ENCODE measurements around the gene COL21A1. TPM values are rescaled to one million over a fixed set of nuclear protein-coding genes. Genes with fewer than 3 reads are reported as not detected.

Gene COL21A1
- polyA plus RNA-seq, 3 donors from 2014 or later, result not detected

GRCh38 chr6:56102216-56102615 lies 145.2 kb downstream of the COL21A1 start:
- Mint-ChIP-seq H3K36me3 (peaks cover 0 to 7% (median 0%) of the 10 kb centered on the region in 3 donors), H3K4me1 (no peaks in the 10 kb centered on the region), H3K9me3 (peaks cover 7 to 32% (median 11%) of the 10 kb centered on the region in 6 donors), H3K4me3 (no peak overlapping the region), H3K27ac (no peak overlapping the region), H3K27me3 (ENCODE audit: low read depth in 3 of 3) (peaks cover 0 to 2% (median 0%) of the 10 kb centered on the region in 3 donors)
- DNase-seq, result no peak

- DNase-seq, result no peak
- Mint-ChIP-seq H3K36me3 (peaks cover 0 to 4% (median 0%) of the 10 kb centered on the region in 3 donors), H3K27ac (no peak overlapping the region), H3K4me3 (no peak overlapping the region), H3K4me1 (no peaks in the 10 kb centered on the region), H3K9me3 (peaks cover 5 to 30% (median 8%) of the 10 kb centered on the region in 6 donors), H3K27me3 (ENCODE audit: low read depth in 3 of 3) (peaks cover 0 to 2% (median 0%) of the 10 kb centered on the region in 3 donors)
Measured at GRCh38 chr6:56101141-56101553, 146.2 kb downstream of the COL21A1 start.

- H3K27ac Mint-ChIP-seq, result no peak overlapping the region
- peaks cover 0 to 2% (median 0%) of the 10 kb centered on the region in 3 donors for H3K27me3 Mint-ChIP-seq (ENCODE audit: low read depth in 3 of 3)
- H3K36me3 Mint-ChIP-seq, result no peaks in the 10 kb centered on the region
- peaks cover 3 to 37% (median 8%) of the 10 kb centered on the region in 6 donors for H3K9me3 Mint-ChIP-seq
- no peak overlapping the region for H3K4me3 Mint-ChIP-seq
- DNase-seq, result no peak
- H3K4me1 Mint-ChIP-seq, result no peaks in the 10 kb centered on the region
Measured at GRCh38 chr6:56096946-56097621, 150.3 kb downstream of the COL21A1 start.

GRCh38 chr6:56096541-56096940 lies 150.8 kb downstream of the COL21A1 start:
- Mint-ChIP-seq H3K36me3 (no peaks in the 10 kb centered on the region), H3K9me3 (peaks cover 3 to 37% (median 8%) of the 10 kb centered on the region in 6 donors), H3K27ac (no peak overlapping the region)

GRCh38 chr6:56093776-56094175 lies 153.6 kb downstream of the COL21A1 start:
- Mint-ChIP-seq H3K27me3 (ENCODE audit: low read depth in 3 of 3) (peaks cover 0 to 2% (median 0%) of the 10 kb centered on the region in 3 donors), H3K36me3 (no peaks in the 10 kb centered on the region), H3K27ac (no peak overlapping the region), H3K4me1 (no peaks in the 10 kb centered on the region), H3K4me3 (no peak overlapping the region), H3K9me3 (peaks cover 2 to 27% (median 8%) of the 10 kb centered on the region in 6 donors)
- DNase-seq, result no peak

More at GRCh38 chr6:56096541-56096940, 150.8 kb downstream of the COL21A1 start:
- H3K4me3 Mint-ChIP-seq, result no peak overlapping the region
- no peak for DNase-seq
- peaks cover 0 to 2% (median 0%) of the 10 kb centered on the region in 3 donors for H3K27me3 Mint-ChIP-seq (ENCODE audit: low read depth in 3 of 3)
- no peaks in the 10 kb centered on the region for H3K4me1 Mint-ChIP-seq

GRCh38 chr6:56091159-56091869 lies 156.1 kb downstream of the COL21A1 start:
- no peak for DNase-seq
- Mint-ChIP-seq H3K27me3 (ENCODE audit: low read depth in 3 of 3) (no peaks in the 10 kb centered on the region), H3K4me3 (no peak overlapping the region), H3K36me3 (no peaks in the 10 kb centered on the region), H3K9me3 (peaks cover 2 to 32% (median 10%) of the 10 kb centered on the region in 6 donors), H3K4me1 (no peaks in the 10 kb centered on the region), H3K27ac (no peak overlapping the region)

GRCh38 chr6:56088641-56089040 lies 158.7 kb downstream of the COL21A1 start:
- no peak for DNase-seq
- no peaks in the 10 kb centered on the region for H3K27me3 Mint-ChIP-seq (ENCODE audit: low read depth in 3 of 3)
- no peaks in the 10 kb centered on the region for H3K4me1 Mint-ChIP-seq
- no peak overlapping the region for H3K27ac Mint-ChIP-seq
- H3K4me3 Mint-ChIP-seq, result no peak overlapping the region
- no peaks in the 10 kb centered on the region for H3K36me3 Mint-ChIP-seq
- peaks cover 2 to 13% (median 5%) of the 10 kb centered on the region in 6 donors for H3K9me3 Mint-ChIP-seq

GRCh38 chr6:56087421-56087820 lies 160.0 kb downstream of the COL21A1 start:
- peaks cover 2 to 13% (median 7%) of the 10 kb centered on the region in 6 donors for H3K9me3 Mint-ChIP-seq
- no peak overlapping the region for H3K27ac Mint-ChIP-seq
- H3K4me1 Mint-ChIP-seq, result no peaks in the 10 kb centered on the region
- no peak overlapping the region for H3K4me3 Mint-ChIP-seq
- DNase-seq, result no peak
- no peaks in the 10 kb centered on the region for H3K27me3 Mint-ChIP-seq (ENCODE audit: low read depth in 3 of 3)
- H3K36me3 Mint-ChIP-seq, result no peaks in the 10 kb centered on the region

- no peak for DNase-seq
- H3K36me3 Mint-ChIP-seq, result no peaks in the 10 kb centered on the region
- no peak overlapping the region for H3K27ac Mint-ChIP-seq
- no peak overlapping the region for H3K4me3 Mint-ChIP-seq
- peaks cover 4 to 32% (median 11%) of the 10 kb centered on the region in 6 donors for H3K9me3 Mint-ChIP-seq
- no peaks in the 10 kb centered on the region for H3K4me1 Mint-ChIP-seq
- no peaks in the 10 kb centered on the region for H3K27me3 Mint-ChIP-seq (ENCODE audit: low read depth in 3 of 3)
Measured at GRCh38 chr6:56079751-56080540, 167.4 kb downstream of the COL21A1 start.

- no peaks in the 10 kb centered on the region for H3K27me3 Mint-ChIP-seq (ENCODE audit: low read depth in 3 of 3)
- no peak overlapping the region for H3K27ac Mint-ChIP-seq
- H3K4me1 Mint-ChIP-seq, result no peaks in the 10 kb centered on the region
- no peaks in the 10 kb centered on the region for H3K36me3 Mint-ChIP-seq
- H3K4me3 Mint-ChIP-seq, result no peak overlapping the region
- DNase-seq, result no peak
- H3K9me3 Mint-ChIP-seq, result peaks cover 8 to 33% (median 13%) of the 10 kb centered on the region in 6 donors
Measured at GRCh38 chr6:56076033-56076432, 171.3 kb downstream of the COL21A1 start.

GRCh38 chr6:56073761-56074160 lies 173.6 kb downstream of the COL21A1 start:
- Mint-ChIP-seq H3K4me3 (no peak overlapping the region), H3K9me3 (peaks cover 6 to 32% (median 12%) of the 10 kb centered on the region in 6 donors), H3K27ac (no peak overlapping the region), H3K27me3 (ENCODE audit: low read depth in 3 of 3) (no peaks in the 10 kb centered on the region), H3K36me3 (no peaks in the 10 kb centered on the region), H3K4me1 (no peaks in the 10 kb centered on the region)
- DNase-seq, result no peak

GRCh38 chr6:56073315-56073714 lies 174.1 kb downstream of the COL21A1 start:
- Mint-ChIP-seq H3K4me3 (no peak overlapping the region), H3K36me3 (no peaks in the 10 kb centered on the region), H3K27ac (no peak overlapping the region), H3K9me3 (peaks cover 6 to 28% (median 10%) of the 10 kb centered on the region in 6 donors), H3K4me1 (no peaks in the 10 kb centered on the region), H3K27me3 (ENCODE audit: low read depth in 3 of 3) (no peaks in the 10 kb centered on the region)
- no peak for DNase-seq

- H3K4me1 Mint-ChIP-seq, result no peaks in the 10 kb centered on the region
- H3K27ac Mint-ChIP-seq, result no peak overlapping the region
- peaks cover 6 to 24% (median 10%) of the 10 kb centered on the region in 6 donors for H3K9me3 Mint-ChIP-seq
- DNase-seq, result no peak
- no peak overlapping the region for H3K4me3 Mint-ChIP-seq
- no peaks in the 10 kb centered on the region for H3K36me3 Mint-ChIP-seq
- no peaks in the 10 kb centered on the region for H3K27me3 Mint-ChIP-seq (ENCODE audit: low read depth in 3 of 3)
Measured at GRCh38 chr6:56072856-56073255, 174.5 kb downstream of the COL21A1 start.

- Mint-ChIP-seq H3K36me3 (no peaks in the 10 kb centered on the region), H3K27ac (no peak overlapping the region), H3K4me1 (no peaks in the 10 kb centered on the region), H3K4me3 (no peak overlapping the region), H3K9me3 (peaks cover 0 to 28% (median 12%) of the 10 kb centered on the region in 6 donors), H3K27me3 (ENCODE audit: low read depth in 3 of 3) (no peaks in the 10 kb centered on the region)
- DNase-seq, result no peak
Measured at GRCh38 chr6:56065408-56065807, 182.0 kb downstream of the COL21A1 start.
